ENCODE measurements around the gene PI4KA.
"Not testable (repeated sequence)": the region's sequence is repeated elsewhere in the genome, so short reads cannot be mapped to it uniquely, and the experiment has no call there.

The PI4KA gene

DNA sequence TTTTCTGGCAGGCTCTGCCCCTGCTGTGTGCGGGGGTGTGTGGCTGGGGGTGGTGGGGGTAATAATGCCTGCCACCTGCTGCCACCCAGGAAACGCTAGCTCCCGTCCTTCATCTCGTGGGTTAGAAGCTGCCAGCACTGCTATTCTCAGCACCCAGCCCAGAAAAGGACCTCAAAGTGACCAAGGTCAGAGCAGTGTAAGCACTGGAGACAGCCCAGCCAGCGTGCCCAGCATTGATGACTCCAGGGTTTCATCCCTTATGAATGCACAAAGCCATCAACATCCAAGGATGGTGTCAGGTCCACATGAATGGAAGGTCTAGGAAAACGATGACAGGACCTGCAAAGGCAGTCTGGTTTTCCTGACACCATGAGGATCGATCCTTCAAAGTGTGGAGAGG, 140.6 kb downstream of the PI4KA start:
- not testable (repeated sequence) for DNase-seq

DNA sequence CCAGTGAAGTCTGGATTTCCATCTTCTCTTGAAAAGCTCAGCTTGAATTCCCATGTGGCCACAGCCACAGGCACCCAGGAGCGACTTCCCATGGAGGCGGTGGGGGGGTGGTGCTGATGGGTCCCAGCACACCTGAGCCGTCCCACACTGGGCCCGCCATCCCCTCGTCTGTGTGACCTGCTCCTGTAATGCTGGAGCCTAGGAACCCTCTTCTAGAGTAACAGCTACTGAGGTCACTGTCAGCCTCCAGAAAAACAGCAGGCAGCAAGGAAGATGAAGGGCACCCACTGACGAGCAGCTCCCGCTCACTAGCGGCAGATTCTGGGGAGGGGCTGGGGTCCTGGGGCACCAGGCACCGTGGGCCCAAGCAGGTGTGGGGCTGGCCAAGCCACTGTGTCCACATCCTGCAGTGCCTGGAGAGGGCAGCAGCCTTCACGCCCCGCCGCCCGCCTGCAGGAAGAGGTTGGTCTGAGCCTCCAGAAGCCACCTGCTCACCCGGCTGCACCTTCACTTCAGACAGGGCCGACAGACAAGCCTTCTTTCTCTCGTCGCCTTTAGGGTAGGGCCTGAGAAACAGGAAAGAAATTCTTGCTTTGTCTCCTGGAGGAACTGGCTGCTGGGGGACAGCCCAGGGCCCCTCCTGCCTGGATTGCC, 141.3 kb downstream of the PI4KA start:
- not testable (repeated sequence) for DNase-seq

DNA sequence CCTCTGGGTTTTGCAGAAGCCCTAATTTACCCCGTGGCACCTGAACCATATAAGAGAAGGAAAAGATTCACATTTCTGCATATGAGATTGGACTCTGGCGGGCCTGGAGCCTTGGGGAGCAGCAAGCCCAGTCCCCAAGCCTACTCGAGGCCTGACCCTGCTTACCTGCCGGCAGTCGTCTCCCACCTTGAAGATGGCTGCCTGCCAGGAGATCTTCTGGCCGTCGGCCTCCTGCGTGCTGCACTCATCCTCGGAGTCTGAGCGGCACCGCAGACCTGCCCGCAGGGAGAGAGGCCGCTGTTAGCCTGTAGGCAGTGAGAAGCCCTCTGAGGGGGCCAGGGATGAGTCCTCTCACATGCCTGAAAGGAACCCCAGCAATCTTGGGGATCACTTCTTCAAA, 145.5 kb downstream of the PI4KA start:
- DNase-seq, result not testable (repeated sequence)

DNA sequence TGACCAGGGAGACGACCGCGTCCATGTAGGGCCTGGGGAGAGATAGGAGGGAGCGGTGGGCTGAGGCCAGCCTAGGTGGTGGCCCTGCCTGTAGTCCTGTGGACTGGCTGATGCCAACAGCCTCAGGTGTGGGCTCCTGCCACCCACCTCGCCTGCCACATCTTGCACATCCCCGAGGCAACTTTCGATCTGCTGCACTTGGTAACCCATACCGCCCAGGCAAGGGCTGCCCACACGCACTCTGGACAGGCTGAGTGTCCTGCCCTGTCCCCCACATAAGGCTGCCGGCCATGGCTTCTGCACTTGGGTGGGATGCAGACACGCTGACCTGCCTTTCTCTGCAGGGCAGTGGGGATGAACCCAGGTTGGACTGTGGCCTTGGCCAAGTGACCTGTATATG, 148.6 kb downstream of the PI4KA start:
- DNase-seq, result not testable (repeated sequence)

DNA sequence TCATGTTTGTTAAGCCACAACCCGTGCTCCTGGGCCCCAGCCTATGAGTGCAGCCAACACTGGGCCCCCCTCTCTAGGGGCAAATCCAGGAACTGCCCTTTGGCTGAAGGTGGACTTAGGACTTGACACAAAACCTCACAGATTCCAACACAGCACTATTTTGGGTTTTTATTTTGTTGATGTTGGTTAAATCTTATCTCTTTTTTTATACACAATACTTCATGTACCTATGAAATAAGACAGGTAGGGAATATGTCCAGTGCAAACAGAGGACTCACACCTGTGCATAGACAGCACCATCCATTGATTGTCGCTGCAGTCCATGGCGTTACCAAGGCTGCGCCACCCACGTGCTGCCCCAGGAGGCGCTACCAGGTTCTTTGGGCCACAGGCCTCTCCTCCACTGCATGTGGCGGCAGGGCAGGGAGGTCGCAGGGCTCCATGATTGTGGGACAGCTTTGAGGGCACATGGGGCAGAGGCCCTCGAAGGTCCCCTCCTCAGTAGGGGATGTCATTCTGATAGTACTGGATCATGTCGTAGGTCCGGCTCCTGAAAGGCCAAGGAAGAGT, 151.0 kb downstream of the PI4KA start:
- not testable (repeated sequence) for DNase-seq

DNA sequence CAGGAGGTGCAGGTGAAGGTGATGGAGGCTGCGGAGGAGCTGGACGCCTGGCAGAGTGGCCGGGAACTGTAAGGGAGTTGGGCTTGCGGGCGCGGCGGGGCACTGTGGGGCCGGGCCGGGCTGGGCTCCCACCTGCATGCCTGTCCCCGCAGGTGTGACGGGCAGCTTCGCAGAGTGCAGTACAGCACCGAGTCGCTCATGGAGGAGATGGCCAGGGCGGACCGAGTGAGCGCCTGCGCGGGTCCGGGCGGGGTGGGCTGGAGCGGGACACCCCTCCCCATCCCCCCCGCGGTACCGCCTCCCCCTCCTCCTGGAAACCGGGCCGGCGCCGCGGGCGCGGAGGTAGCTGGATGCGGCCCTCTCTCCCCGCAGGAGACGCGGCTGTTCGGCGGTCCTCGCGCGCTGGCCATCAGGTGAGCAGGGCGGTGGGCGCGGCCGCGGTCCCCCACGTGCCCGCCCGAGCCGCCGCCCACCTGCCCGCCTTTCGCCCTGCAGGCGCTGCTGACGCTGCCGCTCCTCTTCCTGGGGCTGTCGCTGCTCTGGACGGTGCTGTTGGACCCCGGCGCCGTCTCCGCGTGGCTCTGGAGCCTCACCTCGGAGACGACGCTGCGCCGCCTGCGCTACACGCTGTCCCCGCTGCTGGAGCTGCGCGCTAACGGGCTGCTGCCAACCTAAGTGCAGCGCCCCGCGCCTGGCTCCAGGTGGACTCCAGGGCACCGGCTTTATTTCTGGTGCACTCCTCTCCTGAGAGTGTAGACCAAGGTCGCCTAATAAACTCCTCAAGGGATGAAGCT, 154.6 kb downstream of the PI4KA start:
- DNase-seq, result peak; percentile 25

DNA sequence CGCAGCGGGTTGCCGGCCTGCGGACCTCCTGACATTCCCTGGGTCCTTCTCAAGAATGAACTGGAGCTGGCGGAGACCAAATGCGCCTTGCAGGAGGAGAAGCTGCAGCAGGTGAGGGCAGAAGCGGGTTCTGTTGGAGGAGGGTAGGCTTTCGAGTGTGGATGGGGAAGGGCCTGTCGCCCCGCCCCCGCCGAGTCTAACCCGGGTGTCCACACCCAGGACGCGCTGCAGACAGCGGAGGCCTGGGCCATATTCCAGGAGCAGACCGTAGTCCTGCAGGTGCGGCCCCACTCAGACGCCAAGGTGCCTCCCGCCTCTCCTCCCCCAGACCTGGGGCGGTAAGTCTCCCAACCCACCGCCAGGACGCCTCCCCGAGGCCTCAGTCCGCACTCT, 155.2 kb downstream of the PI4KA start:
- DNase-seq, result peak; percentile 71

DNA sequence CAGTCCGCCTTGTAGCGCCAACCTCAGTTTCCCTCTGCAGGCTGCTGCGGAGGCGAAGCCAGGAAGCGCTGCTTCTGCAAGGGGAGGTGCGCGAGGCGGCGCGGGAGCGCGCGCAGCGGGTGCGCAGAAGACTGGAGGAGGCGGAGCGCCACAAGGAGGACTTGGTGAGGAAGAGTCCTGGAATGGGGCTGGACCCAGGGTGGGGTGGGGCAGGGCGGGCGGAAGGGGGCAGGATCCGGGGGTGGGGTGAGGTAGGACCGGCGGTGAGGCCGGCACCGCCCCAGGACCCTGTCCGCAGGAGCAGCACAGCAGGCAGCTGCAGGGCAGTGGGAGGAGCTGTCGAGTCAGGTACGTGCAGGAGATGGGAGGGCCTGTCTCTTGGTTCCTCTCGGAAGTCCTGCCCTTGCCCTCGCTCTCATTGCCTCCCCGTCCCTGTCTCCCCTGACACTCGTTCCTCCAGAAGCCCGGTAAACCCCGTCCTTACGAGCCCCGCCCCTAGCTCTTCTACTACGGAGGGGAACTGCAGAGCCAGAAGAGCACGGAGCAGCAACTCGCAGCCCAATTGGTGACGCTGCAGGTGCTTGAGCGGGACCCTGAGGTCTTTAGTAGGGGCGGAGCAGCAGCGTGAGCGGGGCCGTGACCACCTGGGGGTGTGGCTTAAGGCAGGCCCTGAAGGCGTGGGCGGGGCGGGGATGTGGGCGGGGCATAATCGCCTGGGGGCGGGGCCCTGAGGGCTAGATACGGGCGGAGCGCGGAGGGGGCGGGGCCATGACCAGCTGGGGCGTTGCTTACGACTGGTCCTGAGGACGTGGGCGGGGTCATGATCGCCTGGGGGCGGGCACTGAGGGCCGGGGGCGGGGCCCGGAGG, 155.8 kb downstream of the PI4KA start:
- peak; percentile 98 for DNase-seq

DNA sequence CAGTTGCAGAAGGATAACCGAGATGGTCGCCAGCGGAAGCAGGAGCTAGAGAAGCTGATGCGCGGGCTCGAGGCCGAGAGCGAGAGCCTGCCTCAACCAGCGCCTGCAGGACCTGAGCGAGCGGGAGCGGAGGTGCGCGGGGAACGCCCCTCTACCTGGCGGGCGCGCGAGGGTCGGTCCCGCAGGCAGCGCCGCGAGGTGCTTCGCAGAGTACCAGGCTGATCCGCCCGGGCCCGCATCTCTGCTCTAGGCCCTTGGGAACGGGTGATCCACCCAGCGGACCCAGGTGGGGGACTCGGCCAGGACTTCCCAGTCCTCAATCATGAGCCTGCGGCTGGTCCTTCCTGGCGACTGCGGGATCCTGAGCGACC, 156.5 kb downstream of the PI4KA start:
- DNase-seq, result peak; percentile 42

DNA sequence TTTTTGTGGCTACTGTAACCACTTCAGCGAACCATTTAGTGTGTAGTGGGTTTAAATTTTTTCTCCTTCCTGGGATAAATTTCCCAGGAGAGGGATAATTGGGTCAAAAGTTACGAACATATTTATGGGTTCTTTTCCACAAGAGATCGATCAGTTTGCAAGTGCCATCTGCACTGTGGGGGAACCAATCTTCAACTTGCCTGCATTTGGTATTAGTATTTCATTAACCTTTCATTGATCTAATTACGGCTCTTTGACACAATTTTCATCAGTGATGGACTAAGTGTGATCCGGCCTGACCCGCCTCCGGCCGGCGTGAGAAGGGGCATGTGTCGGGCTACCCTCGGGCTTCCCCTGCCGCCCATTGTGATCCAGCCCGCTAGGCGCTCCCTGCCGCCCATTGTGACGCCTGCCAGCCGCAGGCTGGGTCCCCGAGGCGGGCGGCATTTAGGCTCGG, 156.9 kb downstream of the PI4KA start:
- peak; percentile 14 for DNase-seq

DNA sequence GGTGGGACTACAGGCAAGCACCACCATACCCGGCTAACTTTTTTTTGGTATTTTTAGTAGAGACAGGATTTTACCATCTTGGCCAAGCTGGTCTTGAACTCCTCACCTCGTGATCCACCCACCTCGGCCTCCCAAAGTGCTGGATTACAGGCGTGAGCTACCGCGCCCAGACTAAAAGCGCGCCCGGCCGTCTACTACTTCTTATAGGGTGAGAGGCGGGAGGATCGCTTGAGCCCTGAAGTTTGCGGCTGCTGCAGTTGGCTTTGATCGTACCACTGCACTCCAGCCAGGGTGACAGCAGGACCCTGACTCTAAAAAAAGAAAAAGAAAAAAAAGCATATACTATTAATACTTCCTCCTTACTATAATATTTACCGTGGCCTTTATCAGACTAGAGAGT, 158.3 kb downstream of the PI4KA start:
- DNase-seq, result not testable (repeated sequence)

DNA sequence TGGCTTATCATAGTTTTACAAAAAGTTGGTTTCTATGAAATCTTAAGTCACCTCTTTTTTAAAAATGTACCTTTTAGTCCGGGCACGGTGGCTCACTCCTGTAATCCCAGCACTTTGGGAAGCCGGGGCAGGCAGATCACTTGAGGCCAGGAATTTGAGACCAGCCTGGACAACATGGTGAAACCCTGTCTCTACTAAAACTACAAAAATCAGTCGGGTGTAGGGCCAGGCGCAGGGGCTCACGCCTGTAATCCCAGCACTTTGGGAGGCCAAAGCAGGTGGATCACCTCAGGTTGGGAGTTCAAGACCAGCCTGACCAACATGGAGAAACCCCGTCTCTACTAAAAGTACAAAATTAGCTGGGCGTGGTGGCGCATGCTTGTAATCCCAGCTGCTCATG, 158.8 kb downstream of the PI4KA start:
- DNase-seq, result not testable (repeated sequence)

DNA sequence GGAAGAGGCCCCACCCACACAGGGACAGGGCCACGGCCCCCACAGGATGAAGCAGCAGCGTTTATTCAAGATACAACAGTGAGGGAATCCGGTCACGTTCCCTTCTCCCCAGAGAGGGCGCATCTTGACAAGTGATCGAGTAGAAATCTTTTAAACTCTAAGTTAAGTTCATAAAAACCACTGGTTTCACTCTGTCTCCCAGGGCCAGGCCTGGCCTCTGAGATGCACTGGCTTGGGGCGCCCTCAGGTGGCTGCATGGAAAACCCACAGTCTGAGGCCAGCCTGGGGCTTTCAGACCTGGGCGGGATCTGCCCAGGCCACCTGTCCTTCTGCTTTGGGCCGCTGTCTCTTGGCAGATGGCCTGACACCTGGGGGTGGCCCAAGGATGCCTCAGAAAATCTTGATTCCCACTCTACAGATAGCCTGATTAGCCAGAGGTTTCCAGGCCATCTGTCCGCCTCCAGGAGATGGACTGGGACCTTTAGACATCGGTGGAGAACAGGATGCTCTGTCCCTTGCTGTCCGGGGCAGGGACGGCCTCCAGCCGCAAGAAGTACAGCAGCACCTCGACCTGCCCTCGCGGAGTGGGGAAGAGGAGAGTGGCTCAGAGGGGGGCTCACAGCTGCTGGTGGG, 161.0 kb downstream of the PI4KA start:
- peak; percentile 84 for DNase-seq

DNA sequence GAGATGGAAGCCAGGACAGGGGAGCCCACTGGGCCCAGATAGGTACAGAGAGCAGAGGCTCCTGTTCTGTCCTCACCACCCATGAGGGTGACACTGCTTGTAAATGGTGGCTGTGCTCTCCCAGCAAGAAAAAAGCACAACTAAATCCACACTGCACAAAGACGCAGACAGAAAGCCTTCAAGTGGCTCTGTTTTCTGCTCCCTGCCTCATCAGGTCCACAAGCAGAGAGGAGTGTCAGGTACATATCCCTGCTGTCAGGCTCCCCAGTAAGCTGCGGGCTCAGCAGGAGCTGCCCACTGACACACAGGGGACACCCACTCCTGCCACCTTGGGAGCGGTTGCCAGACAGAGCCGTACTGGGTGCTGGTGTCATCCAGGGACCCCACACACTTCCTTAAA, 162.6 kb downstream of the PI4KA start:
- not testable (repeated sequence) for DNase-seq

DNA sequence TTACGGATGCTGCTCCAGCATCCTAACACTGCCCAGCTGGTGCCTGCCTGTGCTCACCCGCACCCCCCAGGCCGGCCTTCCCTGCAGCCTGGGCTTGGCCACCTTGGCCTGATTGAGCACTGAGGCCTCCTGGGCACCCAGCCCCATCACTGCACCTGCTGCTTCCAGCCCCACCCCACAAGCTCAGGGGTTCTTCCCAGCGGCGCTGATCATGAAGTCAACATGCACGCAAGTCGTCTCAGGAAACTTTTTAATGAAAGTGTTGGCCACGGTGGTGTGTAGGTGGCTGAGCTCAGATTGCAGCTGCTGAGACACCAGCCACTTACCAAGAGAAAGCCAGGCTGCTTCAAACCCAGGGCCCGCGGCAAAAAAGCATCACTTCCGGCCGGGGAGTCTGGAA, 163.4 kb downstream of the PI4KA start:
- not testable (repeated sequence) for DNase-seq

DNA sequence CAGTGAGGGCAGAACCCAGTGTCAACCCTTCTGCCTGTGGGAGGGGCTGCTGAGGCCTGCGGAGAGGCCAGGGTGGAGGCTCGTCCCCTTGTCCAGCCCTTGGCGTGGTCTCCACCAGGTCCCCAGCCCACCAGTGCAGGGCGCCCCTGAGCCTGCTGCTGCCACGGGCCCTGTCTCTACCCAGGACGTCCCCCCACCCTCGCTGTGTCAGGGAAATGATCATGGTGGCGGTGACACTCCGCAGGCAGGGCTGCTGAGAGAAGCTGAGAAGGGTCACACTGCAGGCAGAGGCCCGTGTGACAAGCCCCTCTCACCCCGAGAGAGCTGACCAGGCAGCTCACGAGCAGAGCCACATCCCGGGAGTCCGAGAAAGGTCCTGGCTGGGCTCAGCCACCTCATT, 164.4 kb downstream of the PI4KA start:
- not testable (repeated sequence) for DNase-seq

DNA sequence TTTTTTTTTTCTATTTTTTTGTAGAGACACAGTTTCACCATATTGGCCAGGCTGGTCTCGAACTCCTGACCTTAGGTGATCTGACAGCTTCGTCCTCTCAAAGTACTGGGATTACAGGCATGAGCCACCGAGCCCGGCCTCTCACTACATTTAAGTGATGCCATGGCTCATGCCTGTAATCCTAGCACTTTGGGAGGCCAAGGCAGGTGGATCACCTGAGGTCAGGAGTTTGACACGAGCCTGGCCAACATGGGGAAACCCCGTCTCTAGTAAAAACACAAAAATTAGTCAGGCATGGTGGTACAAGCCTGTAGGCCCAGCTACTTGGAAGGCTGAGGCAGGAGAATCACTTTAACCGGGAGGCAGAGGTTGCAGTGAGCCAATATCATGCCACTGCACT, 165.7 kb downstream of the PI4KA start:
- not testable (repeated sequence) for DNase-seq

DNA sequence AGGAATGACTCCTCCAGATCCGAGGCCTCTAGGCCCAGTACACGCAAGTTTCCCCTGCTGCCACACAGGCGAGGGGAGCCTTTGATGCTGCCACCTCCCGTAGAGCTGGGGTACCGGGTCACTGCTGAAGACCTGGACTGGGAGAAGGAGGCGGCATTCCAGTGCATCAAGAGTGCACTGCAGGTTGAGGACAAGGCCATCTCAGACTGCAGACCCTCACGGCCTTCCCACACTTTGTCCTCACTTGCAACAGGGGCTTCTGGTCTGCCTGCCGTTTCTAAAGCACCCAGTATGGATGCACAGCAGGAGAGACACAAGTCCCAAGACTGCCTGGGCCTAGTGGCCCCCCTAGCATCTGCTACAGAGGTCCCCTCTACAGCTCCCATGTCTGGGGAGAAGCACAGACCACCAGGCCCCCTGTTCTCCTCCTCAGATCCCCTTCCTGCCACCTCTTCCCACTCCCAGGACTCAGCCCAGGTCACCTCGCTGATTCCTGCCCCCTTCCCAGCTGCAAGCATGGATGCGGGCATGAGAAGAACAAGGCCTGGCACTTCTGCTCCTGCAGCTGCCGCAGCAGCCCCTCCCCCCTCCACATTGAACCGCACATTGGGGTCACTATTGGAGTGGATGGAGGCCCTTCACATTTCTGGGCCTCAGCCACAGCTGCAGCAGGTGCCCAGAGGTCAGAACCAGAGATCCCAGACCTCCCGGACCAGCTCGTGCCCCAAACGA, 167.9 kb downstream of the PI4KA start:
- not testable (repeated sequence) for DNase-seq

DNA sequence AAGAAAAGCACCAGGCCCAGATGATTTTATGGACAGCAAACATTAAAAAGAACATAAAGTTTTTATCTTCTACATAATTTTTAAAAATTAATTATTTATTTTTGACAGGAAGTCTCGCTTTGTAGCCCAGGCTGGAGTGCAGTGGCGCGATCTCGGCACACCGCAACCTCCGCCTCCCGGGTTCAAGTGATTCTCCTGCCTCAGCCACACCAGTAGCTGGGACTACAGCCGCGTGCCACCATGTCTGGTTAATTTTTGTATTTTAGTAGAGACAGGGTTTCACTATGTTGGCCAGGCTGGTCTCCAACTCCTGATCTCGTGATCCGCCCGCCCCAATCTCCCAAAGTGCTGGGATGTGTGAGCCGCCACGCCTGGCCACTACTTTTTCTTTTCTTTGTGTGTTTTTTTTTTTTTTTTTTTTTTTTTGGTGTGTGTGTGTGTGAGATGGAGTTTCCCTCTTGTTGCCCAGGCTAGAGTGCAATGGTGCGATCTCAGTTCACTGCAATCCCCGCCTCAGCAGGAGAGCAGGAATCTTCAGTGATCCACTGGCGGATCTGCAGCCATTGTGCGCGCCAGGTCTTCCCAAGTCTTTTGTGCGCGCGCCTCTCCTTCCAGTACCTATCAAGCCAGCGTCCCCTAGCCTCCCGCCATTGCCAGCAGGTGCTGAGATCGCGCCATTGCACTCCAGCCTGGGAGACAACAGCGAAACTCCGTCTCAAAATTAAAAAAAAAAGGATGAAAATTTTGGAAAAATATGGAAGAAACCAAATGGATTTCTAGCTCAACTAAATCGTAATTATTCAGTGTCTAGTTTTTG, 171.0 kb downstream of the PI4KA start:
- not testable (repeated sequence) for DNase-seq

DNA sequence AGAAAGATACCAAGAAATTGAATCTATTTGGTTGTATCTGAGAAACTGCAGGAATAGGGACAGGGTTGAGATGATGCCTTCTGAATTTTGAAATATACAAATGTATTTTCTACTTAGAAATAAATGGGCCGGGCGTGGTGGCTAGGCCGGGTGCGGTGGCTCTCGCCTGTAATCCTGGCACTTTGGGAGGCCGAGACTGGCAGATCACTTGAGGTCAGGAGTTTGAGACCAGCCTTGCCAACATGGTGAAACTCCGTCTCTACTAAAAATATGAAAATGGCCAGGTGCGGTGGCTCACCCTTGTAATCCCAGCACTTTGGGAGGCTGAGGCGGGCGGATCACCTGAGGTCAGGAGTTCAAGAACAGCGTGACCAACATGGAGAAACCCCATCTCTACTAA, 172.8 kb downstream of the PI4KA start:
- not testable (repeated sequence) for DNase-seq

Data from activated CD4-positive, alpha-beta T cell treated with anti-CD3 and anti-CD28 coated beads for 48 hours (primary cell).